IMR-90 (cell line): ENCODE results near the gene PEA15. TPM values are rescaled to one million over a fixed set of nuclear protein-coding genes. Genes with fewer than 3 reads are reported as not detected.

ENCODE experiments used
- ATAC-seq: fragments of 200-7000 bp; cut with Tn5 transposase; 2 replicates; pipeline ENCODE4 v1.9.1; 2020; ENCODE audit warnings: low read depth, mild to moderate bottlenecking, moderate library complexity
- BruUV-seq: library from RNA; stranded (reverse); fragments of 400-500 nt; replicated peaks from 2 replicates; lab custom pipeline; 2021; lab: Mats Ljungman, UMichigan
- CTCF ChIA-PET: fragments of 300-600 bp; formaldehyde crosslinking; extraction: SDS; loops from one replicate; lab custom pipeline; 2021; ENCODE audit warnings: antibody characterized with exemption; lab: Yijun Ruan, JAX
- POLR2A ChIA-PET: fragments of 300-600 bp; sonication (Branson Sonifier 250); formaldehyde crosslinking; loops from one replicate; lab custom pipeline; 2022; ENCODE audit warnings: antibody characterized with exemption; ENCODE audit not compliant: unreplicated experiment; lab: Charles Lee
- DNase-seq: peaks from one replicate; pipeline ENCODE4 v3.0.0; 2013
- H2AFZ ChIP-seq: replicated peaks from 2 replicates; pipeline ENCODE3; 2013; ENCODE audit warnings: low read length, mild to moderate bottlenecking; ENCODE audit not compliant: poor library complexity
- H2AK5ac ChIP-seq: 2 replicates; pipeline ENCODE4 v1.6.1; 2013; ENCODE audit warnings: low read depth, low read length, inconsistent platforms
- H2AK9ac ChIP-seq: replicated peaks from 2 replicates; pipeline ENCODE3; 2013; ENCODE audit warnings: mild to moderate bottlenecking, low read depth, low read length, moderate library complexity; ENCODE audit not compliant: poor library complexity
- H2BK120ac ChIP-seq: 2 replicates; pipeline ENCODE4 v1.6.1; 2013; ENCODE audit warnings: low read depth, low read length, inconsistent platforms
- H2BK15ac ChIP-seq: 3 replicates; pipeline ENCODE4 v1.6.1; 2013; ENCODE audit warnings: low read depth, low read length, inconsistent platforms
- H2BK20ac ChIP-seq: 2 replicates; pipeline ENCODE4 v1.6.1; 2013; ENCODE audit warnings: low read depth, mild to moderate bottlenecking, inconsistent platforms, low read length, moderate library complexity
- H2BK5ac ChIP-seq: 2 replicates; pipeline ENCODE4 v1.6.1; 2013; ENCODE audit warnings: mild to moderate bottlenecking, low read depth, low read length, inconsistent platforms; ENCODE audit not compliant: poor library complexity, severe bottlenecking
- H3K14ac ChIP-seq: replicated peaks from 2 replicates; pipeline ENCODE4 v1.6.1; 2013; ENCODE audit warnings: low read depth, low read length, inconsistent platforms
- H3K18ac ChIP-seq: 2 replicates; pipeline ENCODE4 v1.6.1; 2013; ENCODE audit warnings: low read depth, low read length, control low read depth
- H3K23ac ChIP-seq: 2 replicates; pipeline ENCODE4 v1.6.1; 2013; ENCODE audit warnings: low read depth, low read length, inconsistent platforms
- H3K27ac ChIP-seq: 2 replicates; pipeline ENCODE4 v1.5.1; 2013; ENCODE audit warnings: mild to moderate bottlenecking, control low read depth, low read length; ENCODE audit not compliant: insufficient read depth
- H3K27me3 ChIP-seq: 2 replicates; pipeline ENCODE4 v1.6.1; 2013; ENCODE audit warnings: low read length; ENCODE audit not compliant: control insufficient read depth, insufficient read depth
- H3K36me3 ChIP-seq: 2 replicates; pipeline ENCODE4 v1.6.1; 2013; ENCODE audit warnings: low read length, mixed read lengths; ENCODE audit not compliant: control insufficient read depth, insufficient read depth
- H3K4ac ChIP-seq: 2 replicates; pipeline ENCODE4 v1.6.1; 2013; ENCODE audit warnings: low read depth, low read length, inconsistent platforms
- H3K4me1 ChIP-seq: 2 replicates; pipeline ENCODE4 v1.6.1; 2013; ENCODE audit warnings: low read length, mixed read lengths; ENCODE audit not compliant: control insufficient read depth, insufficient read depth
- H3K4me2 ChIP-seq: 2 replicates; pipeline ENCODE4 v1.6.1; 2013; ENCODE audit warnings: low read depth, mild to moderate bottlenecking, control low read depth, low read length, moderate library complexity
- H3K4me3 ChIP-seq: 2 replicates; pipeline ENCODE4 v1.5.1; 2013; ENCODE audit warnings: low read depth, mild to moderate bottlenecking, control low read depth, low read length, moderate library complexity; ENCODE audit not compliant: insufficient read depth
- H3K56ac ChIP-seq: 2 replicates; pipeline ENCODE4 v1.6.1; 2013; ENCODE audit warnings: low read length, inconsistent platforms; ENCODE audit not compliant: insufficient read depth; ENCODE audit errors: extremely low read depth
- H3K79me1 ChIP-seq, 2 experiments: 2 replicates each; pipeline ENCODE4 v1.6.1; 2013; ENCODE audit warnings: low read length in 2 of 2, inconsistent platforms in 1 of 2, low read depth in 1 of 2
- H3K9ac ChIP-seq: 2 replicates; pipeline ENCODE4 v1.6.1; 2013; ENCODE audit warnings: low read depth, low read length, control low read depth
- H3K9me1 ChIP-seq: 2 replicates; pipeline ENCODE4 v1.6.1; 2013; ENCODE audit warnings: low read length, inconsistent platforms; ENCODE audit not compliant: insufficient read depth
- H3K9me3 ChIP-seq: 2 replicates; pipeline ENCODE4 v1.6.1; 2013; ENCODE audit warnings: low read length; ENCODE audit not compliant: control insufficient read depth, insufficient read depth
- H4K20me1 ChIP-seq: 2 replicates; pipeline ENCODE4 v1.6.1; 2013; ENCODE audit warnings: low read length, inconsistent platforms; ENCODE audit not compliant: insufficient read depth
- H4K5ac ChIP-seq: 2 replicates; pipeline ENCODE4 v1.6.1; 2013; ENCODE audit warnings: mild to moderate bottlenecking, low read depth, low read length, control low read depth
- H4K8ac ChIP-seq, 2 experiments: 2 replicates each; pipeline ENCODE4 v1.6.1; 2013; ENCODE audit warnings: low read depth in 2 of 2, low read length in 2 of 2, control low read depth in 1 of 2, inconsistent platforms in 1 of 2
- H4K91ac ChIP-seq: 2 replicates; pipeline ENCODE4 v1.6.1; 2013; ENCODE audit warnings: low read depth, low read length, inconsistent platforms; ENCODE audit not compliant: insufficient read depth
- BHLHE40 ChIP-seq: fragments of 150-350 bp; IDR thresholded peaks from 2 replicates; pipeline ENCODE4 v1.6.1; 2016; ENCODE audit warnings: mild to moderate bottlenecking, low read depth, low read length
- RFX5 ChIP-seq: IDR thresholded peaks from 2 replicates; pipeline ENCODE4 v1.8.0; 2012; ENCODE audit warnings: low read depth, mild to moderate bottlenecking, low read length, moderate library complexity
- WGBS, 2 experiments: methylation state at CpG; one replicate each; pipeline versions ENCODE4 v1.1.5 to v1.1.7; 2013; ENCODE audit warnings: missing lambda C conversion rate in 2 of 2; ENCODE audit not compliant: insufficient read length in 1 of 2; ENCODE audit errors: extremely low coverage in 2 of 2; 5-methylcytosine and 5-hydroxymethylcytosine counted together
- dilution Hi-C: fragments of 300-500 bp; cut with HindIII; formaldehyde crosslinking; loops from one replicate; pipeline ENCODE4 v1.14.3; 2018; ENCODE audit warnings: low sequenced_read_pairs; ENCODE audit not compliant: unreplicated experiment
- in situ Hi-C: fragments of 300-500 bp; cut with MboI; formaldehyde crosslinking; loops from 3 replicates; pipeline ENCODE4 v1.14.3; 2019; ENCODE audit warnings: low sequenced_read_pairs, inconsistent platforms, mixed read lengths
- intact Hi-C: fragments of 100-400 bp; cut with micrococcal nuclease; formaldehyde crosslinking; loops from 2 replicates; pipeline ENCODE4 v1.10.0; 2022
- polyA plus RNA-seq, 3 experiments: library from polyadenylated mRNA; depleted of rRNA; stranded (reverse); fragments of >200 nt; gene quantifications; 2 replicates each; pipeline ENCODE4 v1.2.3, GENCODE V29; 2012; ENCODE audit warnings: low replicate concordance in 1 of 3
- total RNA-seq: library from RNA; depleted of rRNA; stranded (reverse); fragments of >200 nt; gene quantifications from 2 replicates; pipeline ENCODE4 v1.2.3, GENCODE V29; 2012

Gene PEA15
- total and polyA plus RNA-seq, 2 of the 4 experiments (the other 2 are of a cell fraction): 296 to 754 TPM

- no peak overlapping the region for H4K91ac ChIP-seq
- no peak overlapping the region for H2AFZ ChIP-seq
- H3K18ac ChIP-seq: no peak overlapping the region
- DNase-seq: no peak
- H3K4me2 ChIP-seq: no peak overlapping the region
- no peaks in the 10 kb centered on the region for H3K79me1 ChIP-seq
- no peaks in the 10 kb centered on the region for H4K20me1 ChIP-seq
- H2AK9ac ChIP-seq: no peak overlapping the region
- no peak overlapping the region for H2AK5ac ChIP-seq
- H3K4me3 ChIP-seq: no peak overlapping the region
- H3K9ac ChIP-seq: no peak overlapping the region
- dilution Hi-C loops (no loop called here), intact Hi-C loops (no loop called here), in situ Hi-C loops (no loop called here)
- 38% methylated on average over 2 of the region's 9 CpGs; no CpG with 5 or more reads in 1 of the 2 experiments for WGBS, 2 experiments
- no peaks in the 10 kb centered on the region; the same call in 1 of the 2 replicates for H3K9me3 ChIP-seq
- no peak for TF ChIP-seq RFX5
- no peak for TF ChIP-seq BHLHE40
- no peak overlapping the region for H4K8ac ChIP-seq
- no peak overlapping the region for H2BK5ac ChIP-seq
- no peak overlapping the region for H3K4ac ChIP-seq
- H3K23ac ChIP-seq: no peak overlapping the region
- ChIA-PET POLR2A (no interaction called here), CTCF (no interaction called here)
- no peak overlapping the region for H2BK20ac ChIP-seq
- no peak overlapping the region for H3K56ac ChIP-seq
- H2BK120ac ChIP-seq: no peak overlapping the region
- no peak overlapping the region for H3K14ac ChIP-seq
- H3K27ac ChIP-seq: no peak overlapping the region
- no peak for ATAC-seq
- no peak overlapping the region for H2BK15ac ChIP-seq
- no TSS peak for BruUV-seq
- no peaks in the 10 kb centered on the region for H3K9me1 ChIP-seq
- peaks cover 44% of the 10 kb centered on the region for H3K27me3 ChIP-seq
- H3K4me1 ChIP-seq: 0 out of 2 replicates have a peak, but pooled peaks cover 2% of the 10 kb centered on the region
- no peaks in the 10 kb centered on the region for H3K36me3 ChIP-seq
- no peak overlapping the region for H4K5ac ChIP-seq
These were observed 33.2 kb upstream of the PEA15 start for GRCh38 chr1:160171980-160172379.
